CD4-positive, alpha-beta T cell treated with Interleukin-2 at 100 ng/mL for 4 hours (primary cell): Measurements from ENCODE around the gene FBXL13.
"Not testable (repeated sequence)": the region's sequence is repeated elsewhere in the genome, so short reads cannot be mapped to it uniquely, and the experiment has no call there.

Experiments used
- DNase-seq: peaks from one replicate; pipeline ENCODE4 v3.0.0-alpha.2; 2020; ENCODE audit warnings: low spot score

FBXL13 gene

DNA sequence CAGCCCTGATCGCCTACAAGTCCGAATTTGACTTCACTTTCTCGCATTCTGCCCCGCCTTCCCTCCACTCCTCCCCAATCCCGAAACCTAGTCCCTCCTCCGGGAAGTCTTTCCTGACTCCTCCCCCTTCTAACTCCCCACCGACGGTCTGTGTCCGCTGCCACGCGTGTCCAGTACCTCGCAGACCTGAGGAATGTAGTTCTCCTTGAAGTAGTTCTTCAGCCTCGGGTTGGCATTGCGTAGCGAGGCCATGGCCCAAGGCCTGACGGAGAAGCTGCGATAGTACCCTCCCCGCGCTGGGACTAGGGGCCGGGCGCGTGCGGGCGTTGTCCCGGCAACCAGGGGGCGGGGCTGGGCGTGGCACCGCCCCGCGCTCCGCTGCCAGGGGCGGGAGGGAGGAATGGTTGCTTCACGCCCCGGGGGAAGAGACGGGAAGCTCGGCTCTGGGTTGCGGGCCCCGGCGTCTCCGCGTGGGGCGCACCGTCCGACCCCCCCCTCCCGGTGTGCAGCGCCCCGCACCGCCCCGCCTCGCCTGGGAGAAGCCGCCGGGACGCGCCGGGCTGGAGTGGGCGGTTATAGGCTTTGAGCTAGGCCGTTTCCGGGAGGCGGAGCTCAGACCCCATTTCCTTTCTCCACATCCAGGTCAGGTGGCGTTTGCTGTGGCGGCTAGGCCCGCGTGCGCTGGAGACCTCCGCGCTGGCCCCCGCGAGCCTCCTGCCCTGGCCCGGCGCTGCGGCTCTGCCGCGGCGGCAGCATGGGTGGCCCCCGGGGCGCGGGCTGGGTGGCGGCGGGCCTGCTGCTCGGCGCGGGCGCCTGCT, at the start of gene FBXL13, which contains the start of gene ARMC10:
TSS of gene FBXL13 (minus strand) at position 278 of the 818 bp plus-strand sequence.
TSS of gene ARMC10 (plus strand) at position 622 of the 818 bp plus-strand sequence. CDS start at position 755, 133 bp downstream.
- DNase-seq: peak; percentile 91

DNA sequence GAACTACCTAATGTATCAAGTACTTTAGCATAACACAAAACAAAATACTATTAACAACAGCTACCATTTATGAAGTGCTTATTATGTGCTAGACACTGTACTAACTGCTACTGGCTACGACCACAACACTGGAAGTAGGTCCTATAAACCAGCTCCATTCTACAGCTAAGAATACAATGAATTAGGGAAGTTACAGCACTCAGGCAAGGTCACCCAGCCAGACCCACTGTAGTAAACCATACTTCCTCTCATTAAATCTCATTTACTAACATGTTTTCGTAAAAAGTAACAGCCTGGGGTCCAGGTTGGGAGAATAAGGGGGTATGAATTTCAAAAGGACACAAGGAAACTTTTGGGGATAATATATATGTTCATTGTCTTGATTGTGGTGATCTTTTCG, 48.9 kb upstream of the FBXL13 start:
- no peak for DNase-seq

DNA sequence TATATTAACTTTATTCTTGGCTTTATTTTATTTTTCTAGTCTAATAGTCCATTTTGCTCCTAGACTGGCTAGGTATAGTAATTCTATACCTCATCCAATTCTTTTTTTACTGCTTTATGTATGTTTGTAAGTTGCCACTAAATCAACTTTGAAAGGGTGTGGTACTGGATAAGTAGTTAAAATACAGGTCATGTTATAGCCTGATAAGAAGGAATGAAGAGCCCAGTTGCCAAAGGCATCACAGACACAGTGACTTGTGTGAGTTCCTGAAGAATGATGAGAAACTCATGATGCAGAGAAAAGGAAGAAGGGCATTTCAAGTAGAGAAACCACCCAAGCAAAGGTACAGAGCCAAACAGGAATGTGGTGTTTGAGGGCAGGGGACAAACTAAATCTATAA, 47.0 kb upstream of the FBXL13 start:
- no peak for DNase-seq

DNA sequence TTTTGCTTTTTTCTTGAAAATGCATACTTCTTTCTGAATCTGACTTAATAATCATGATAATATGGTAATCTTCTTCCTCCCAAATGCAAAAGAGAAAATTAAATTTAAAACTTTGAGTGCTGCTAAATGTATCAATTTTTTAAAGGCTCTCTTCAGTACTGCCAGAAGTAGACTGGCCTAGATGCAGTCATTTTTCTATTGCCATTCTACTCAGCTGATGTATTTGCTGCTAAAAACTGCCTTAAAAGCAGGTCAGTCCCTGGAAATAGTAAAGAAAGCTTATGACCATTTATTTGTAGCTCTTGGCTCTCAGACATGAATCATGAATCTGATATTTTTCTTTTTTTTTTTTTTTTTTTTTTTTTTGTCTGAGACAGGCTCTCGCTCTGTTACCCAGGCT, 45.8 kb upstream of the FBXL13 start:
- no peak for DNase-seq

DNA sequence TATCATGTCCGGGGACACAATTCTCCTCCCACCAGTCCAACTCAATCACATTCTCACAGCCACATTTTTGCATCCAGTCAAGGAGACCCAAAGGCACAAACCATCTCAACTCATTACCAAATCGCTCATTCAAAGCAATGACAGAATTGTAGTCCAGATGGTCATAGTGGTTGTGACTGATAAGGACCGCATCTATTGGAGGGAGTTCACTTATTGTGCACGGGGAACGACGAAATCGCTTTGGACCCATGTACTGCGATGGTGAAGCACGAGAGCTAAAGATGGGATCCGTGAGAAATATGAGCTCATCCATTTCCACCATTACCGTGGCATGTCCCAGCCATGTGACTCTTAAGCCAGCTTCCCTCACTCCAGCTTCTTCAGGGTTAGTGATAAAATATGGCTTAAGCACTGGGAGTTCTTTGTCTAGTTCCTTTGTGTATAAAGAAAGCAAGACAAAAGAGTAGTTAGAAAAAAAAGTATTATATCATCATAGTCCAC, 45.2 kb upstream of the FBXL13 start:
- DNase-seq: no peak

DNA sequence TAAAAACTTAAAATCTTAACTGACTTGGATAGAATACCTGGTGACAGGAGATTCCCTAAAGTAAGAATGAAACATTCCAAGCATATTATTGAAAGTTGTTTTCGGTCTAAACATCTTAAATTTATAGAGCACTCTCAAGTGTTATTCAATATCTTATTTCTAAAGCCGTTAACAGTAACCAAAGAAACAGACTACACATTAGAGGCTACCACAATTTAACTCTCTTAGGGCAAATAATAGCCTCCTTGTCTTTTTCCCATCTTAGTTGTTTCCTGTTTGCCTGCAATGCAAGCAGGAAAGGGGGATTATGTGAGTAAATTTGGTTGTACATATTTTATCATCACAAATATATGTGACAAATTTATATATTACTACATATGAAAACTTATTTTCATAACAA, 42.9 kb upstream of the FBXL13 start:
- DNase-seq: no peak

DNA sequence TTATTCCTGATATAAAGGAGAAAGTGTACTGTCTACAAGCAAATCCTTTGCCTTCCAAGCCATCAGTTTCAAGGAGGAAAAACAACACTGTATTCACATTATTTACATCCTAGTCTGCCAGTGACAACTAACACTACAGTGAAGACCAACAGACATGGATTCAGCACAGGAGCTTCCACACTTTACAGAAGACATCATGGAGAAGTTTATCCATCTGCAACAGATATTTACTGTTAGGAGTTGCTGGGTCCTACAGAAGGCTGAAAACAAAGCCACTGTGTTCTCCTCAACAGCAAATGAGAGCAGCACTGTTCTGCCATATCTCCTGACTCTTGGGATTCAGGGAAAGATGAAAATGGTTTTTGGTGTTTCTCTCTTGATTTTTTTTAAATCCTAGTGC, 42.4 kb upstream of the FBXL13 start:
- no peak for DNase-seq

DNA sequence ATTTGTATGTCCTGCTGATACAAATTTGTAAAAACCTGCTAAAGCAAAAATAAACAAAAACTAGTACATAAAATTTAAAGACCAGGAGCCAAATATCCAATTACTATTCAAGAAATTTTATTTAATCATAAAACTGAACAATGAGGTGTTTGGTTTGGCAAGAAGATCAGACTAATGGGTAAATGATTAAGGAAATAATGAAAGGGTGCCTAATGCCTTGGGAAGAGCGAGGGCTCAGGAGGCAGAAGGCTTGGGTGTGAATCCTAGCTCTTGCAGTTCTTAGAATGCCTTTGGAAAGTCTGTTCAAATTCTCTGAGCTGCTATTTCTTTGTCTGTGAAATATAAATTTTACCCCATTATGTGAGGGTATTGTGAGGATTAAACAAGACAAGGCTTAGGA, 41.9 kb upstream of the FBXL13 start:
- DNase-seq: no peak

DNA sequence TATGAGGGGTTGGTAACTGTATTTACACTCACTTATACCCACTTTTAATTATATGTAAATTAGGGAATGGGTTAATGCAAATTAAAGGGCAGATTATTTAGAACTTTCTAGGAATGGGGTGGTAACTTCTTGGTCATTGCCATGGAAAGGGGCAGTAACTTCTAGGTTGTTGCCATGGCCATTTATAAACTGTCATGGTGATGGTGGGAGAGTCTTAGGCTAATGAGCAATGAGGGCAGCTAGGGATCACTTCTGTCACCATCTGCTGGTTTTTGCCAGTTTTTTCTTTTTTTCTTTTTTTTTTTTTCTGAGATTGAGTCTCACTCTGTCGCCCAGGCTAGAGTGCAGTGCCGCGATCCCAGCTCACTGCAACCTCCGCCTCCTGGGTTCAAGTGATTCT, 41.2 kb upstream of the FBXL13 start:
- DNase-seq: no peak

DNA sequence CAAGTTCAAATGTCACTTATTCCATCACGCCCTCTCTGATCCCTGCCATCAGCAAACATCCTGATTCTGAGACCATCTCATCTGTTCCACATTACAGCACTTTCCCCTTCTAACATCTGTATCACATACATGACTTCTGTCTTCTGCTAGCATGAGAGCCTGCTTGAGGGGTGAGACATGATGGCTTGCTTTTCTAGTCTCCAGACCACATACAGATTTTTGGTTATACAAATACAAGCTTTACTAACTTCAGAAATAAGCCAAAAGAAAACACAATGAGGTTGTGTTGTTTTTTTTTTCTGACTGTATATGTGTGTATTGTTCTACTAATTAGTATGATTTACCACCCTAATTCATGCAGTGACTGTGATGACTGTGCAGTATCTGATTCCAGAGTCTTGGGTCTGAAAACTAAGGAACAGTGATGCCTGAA, 40.0 kb upstream of the FBXL13 start:
- DNase-seq: no peak

DNA sequence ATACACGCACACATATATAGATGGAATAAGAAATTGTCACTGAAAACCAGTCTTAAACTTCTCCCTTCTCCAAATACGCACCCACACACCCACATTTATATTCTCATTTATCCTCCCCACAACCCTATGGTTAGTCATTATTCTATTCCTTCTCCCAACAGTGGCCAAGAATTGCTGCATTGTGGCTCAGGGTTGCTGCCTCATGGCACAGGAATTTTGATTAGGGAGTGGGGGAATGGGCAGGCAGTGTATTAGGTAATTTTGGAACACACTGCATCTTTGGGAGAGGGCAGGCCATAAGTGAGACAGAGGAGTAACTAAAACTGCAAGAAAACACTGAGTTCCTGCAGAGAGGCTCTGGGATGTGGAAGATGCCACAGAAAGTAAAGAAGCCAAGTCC, 38.6 kb upstream of the FBXL13 start:
- no peak for DNase-seq

DNA sequence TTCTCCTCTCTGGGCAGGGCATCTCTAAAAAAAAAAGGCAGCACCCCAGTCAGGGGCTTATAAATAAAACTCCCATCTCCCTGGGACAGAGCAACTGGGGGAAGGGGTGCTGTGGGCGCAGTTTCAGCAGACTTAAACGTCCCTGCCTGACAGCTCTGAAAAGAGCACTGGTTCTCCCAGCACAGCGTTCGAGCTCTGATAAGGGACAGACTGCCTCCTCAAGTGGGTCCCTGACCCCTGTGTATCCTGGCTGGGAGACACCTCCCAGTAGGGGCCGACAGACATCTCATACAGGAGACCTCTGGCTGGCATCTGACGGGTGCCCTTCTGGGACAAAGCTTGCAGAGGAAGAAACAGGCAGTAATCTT, 32.1 kb upstream of the FBXL13 start:
- not testable (repeated sequence) for DNase-seq

DNA sequence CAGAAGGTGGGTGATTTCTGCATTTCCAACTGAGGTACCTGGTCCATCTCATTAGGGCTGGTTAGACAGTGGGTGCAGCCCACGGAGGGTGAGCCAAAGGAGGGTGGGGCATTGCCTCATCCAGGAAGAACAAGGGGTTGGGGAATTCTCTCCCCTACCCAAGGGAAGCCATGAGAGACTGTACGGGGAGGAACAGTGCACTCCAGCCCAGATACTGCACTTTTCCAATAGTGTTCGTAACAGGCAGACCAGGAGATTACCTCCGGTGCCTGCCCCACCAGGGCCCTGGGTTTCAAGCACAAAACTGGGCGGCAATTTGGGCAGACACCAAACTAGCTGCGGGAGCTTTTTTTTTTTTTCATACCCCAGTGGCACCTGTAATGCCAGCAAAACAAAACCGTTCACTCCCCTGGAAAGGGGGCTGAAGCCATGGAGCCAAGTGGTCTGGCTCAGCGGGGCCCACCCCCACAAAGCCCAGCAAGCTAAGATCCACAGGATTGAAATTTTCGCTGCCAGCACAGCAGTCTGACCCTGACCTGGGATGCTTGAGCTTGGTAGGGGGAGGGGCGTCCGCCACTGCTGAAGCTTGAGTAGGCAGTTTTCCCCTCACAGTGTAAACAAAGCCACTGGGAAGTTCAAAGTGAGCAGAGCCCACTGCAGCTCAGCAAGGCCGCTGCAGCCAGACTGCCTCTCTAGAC, 31.6 kb upstream of the FBXL13 start:
- DNase-seq: no peak

DNA sequence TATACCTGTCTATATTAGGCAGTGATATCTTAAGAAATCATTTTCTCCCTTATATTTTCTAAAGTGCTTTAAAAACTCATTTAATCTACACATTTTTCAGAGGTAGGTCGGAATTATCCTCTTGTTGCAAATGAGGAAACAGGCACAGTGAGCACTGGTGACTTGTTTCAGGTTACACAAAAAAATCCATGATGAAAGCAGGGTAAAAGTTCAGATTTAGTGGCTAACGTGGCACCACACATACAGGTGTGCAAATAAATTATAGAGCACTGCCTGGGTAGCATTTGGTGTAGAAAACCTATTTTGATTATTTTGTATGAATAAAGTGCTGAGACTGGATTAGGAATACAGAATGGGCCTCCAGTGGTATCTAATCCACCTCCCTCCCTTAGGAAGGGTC, 26.9 kb upstream of the FBXL13 start:
- DNase-seq: no peak

DNA sequence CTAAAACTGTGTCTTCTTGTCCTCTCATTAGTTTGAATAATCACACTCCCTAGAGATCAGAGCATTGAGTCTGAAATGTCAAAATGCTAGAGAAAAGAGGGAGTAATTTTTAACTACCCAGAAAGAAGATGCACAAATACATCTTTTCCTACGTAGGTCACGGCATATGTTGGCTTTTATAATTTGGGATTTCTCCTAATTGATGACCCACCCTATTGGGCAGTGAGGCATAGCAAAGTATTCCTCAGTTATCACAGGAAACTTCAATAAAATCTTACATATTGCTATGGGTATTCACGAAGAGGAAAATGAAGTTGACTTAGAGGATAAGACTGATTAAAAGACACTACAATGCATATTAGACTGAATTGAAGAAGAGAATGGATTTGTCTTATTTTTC, 25.8 kb upstream of the FBXL13 start:
- DNase-seq: no peak

DNA sequence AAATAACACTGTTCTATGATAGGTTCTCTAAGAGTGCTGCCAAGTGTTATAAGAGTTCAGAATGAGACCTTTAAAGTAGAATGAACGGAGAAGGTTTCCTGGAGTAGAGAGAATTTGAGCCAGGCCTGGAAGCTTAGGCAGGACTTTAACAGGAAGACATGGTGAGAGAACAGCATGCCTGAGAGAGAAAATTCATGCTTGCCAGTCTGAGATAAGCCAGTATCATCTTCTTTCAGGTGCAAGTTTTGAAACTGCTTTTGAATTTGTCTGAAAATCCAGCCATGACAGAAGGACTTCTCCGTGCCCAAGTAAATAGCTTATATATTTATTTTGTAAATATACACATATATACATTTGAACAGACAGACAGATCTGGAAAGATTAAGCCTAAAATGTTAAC, 22.4 kb upstream of the FBXL13 start:
- DNase-seq: no peak

DNA sequence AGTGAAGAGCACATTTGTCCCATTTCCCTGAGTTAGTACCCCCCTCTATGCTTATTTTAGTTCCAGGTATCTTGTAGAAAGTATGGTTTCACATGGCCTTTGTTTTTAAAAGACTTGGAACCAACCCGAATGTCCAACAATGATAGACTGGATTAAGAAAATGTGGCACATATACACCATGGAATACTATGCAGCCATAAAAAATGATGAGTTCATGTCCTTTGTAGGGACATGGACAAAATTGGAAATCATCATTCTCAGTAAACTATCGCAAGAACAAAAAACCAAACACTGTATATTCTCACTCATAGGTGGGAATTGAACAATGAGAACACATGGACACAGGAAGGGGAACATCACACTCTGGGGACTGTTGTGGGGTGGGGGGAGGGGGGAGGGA, 21.0 kb upstream of the FBXL13 start:
- not testable (repeated sequence) for DNase-seq

DNA sequence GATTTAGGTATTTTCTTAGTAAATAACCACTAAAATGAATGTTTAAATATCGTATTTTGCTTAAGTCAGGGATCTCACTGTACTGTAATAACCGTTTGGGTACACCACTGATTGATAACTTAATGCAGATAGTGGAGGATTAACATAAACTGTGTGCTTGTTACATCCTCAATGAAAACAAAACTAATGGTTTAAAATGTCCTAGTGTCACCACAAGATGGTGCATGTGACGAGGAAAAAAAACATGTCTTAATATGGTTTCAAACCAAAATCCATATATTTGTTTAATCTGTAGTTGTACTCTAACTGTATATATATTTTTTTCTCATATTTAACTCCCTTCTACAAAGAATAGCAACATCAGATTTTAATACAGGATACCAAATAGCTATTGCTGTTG, 19.5 kb upstream of the FBXL13 start:
- DNase-seq: no peak

DNA sequence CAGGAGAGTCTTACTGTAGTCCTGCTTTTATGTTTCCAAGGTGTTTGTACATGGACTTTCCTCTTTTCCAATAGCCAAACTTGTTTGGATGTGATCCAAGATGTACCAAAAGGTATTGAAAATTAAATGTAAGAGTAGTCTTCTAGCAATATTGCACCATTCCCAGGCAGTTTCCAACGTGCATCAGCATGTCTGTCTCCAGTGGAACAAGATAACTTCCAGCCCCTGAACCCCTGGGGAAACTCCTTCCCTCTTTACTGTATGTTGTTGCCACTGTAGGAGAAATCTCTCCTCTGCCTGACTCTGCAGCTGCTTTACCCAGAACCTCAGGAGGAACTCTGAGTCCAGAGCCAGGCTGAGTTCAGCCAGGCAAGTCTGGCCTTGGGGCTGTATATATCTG, 18.8 kb upstream of the FBXL13 start:
- no peak for DNase-seq

DNA sequence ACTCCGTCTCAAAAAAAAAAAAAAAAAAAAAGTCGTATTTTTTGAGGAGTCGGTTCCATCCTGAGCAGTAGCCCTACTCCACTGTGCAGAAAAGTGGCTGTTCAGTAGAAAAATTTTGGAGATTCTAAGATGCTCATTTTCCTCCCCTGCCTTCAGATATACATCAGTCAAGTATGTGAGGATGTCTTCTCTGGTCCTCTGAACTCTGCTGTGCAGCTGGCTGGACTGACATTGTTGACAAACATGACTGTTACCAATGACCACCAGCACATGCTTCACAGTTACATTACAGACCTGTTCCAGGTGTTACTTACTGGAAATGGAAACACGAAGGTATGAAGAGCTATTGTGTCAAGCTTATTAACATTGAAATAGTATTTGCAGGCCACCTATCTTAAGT, 17.7 kb upstream of the FBXL13 start:
- not testable (repeated sequence) for DNase-seq

DNA sequence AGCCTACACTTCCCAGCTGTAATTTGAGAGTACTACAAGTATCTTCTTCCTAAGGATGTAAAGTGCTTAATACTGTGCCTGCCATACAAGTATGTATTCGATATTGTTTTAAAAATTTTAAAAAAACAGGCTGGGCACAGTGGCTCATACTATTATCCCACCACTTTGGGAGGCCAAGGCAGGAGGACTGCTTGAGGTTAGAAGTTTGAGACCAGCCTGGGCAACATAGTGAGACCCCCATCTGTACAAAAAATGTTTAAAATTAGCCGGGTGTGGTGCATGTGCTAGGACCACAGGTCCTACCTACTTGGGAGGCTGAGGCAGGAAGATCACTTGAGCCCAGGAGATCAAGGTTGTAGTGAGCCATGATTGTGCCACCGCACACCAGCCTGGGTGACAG, 8.6 kb upstream of the FBXL13 start:
- no peak for DNase-seq

DNA sequence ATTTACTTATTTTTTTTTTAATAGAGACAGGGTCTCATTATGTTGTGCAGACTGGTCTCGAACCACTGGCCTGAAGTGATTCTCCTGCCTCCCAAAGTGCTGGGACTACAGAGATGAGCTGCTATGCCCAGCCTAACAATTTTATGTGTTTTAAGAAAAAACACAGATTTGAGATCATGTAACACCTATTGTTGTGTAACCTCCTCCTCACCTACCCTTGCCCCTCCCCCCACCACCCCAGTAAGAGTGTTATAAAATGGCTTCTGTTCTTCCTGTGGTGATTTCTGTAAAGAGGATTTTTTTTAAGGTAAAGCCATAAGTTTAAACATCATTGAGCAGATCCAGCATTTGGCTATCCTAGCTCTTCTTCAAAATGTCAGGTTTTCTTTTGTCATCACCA, 7.9 kb upstream of the FBXL13 start:
- no peak for DNase-seq

DNA sequence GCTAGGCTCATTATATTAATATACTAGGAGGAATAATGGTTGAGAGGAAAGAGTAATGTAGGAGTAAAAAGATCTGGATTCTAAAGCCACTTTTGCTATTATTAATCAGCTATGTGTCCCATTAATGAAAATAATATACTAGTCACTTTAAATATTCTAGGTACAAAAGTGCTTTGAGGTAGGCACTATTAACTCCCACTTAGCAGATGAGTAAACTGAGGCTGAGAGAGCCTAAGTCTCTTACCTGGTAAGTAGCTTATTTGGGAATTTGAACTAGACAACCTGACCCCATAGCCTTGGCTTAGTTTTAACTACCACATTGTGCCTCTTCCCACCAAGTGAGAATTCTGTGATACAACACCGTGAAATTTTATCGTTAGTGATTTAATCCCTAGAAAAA, 6.3 kb upstream of the FBXL13 start:
- DNase-seq: no peak
